HG03064 (cell line): Measurements from ENCODE around the gene FAM184A.
A peak's percentile ranks its signal among the peaks of the same experiment; 100 is the strongest.
"Not testable (repeated sequence)": the region's sequence is repeated elsewhere in the genome, so short reads cannot be mapped to it uniquely, and the experiment has no call there.

Source experiments
- ATAC-seq: cut with Tn5 transposase; IDR thresholded peaks from one replicate; pipeline ENCODE4 v1.9.1; 2021; ENCODE audit warnings: low read depth; ENCODE audit not compliant: unreplicated experiment

The FAM184A gene

GRCh38 chr6:119078376-119079282, at the start of gene FAM184A:
TSS of gene FAM184A (minus strand) at chr6:119078664. CDS start at chr6:119078299, 365 bp downstream.
- ATAC-seq: peak; percentile 59

- no peak for ATAC-seq
These were observed 49.2 kb upstream of the FAM184A start for GRCh38 chr6:119127627-119128026.

GRCh38 chr6:119126826-119127225, 48.4 kb upstream of the FAM184A start:
- no peak for ATAC-seq

GRCh38 chr6:119126140-119126539, 47.7 kb upstream of the FAM184A start:
- ATAC-seq: no peak

- ATAC-seq: no peak
These were observed 47.1 kb upstream of the FAM184A start for GRCh38 chr6:119125576-119125975.

GRCh38 chr6:119124079-119124824, 45.8 kb upstream of the FAM184A start:
- ATAC-seq: no peak

GRCh38 chr6:119122336-119122735, 43.9 kb upstream of the FAM184A start:
- no peak for ATAC-seq

GRCh38 chr6:119121367-119121766, 42.9 kb upstream of the FAM184A start:
- no peak for ATAC-seq

- ATAC-seq: no peak
These were observed 41.5 kb upstream of the FAM184A start for GRCh38 chr6:119119989-119120388.

GRCh38 chr6:119119062-119119461, 40.6 kb upstream of the FAM184A start:
- not testable (repeated sequence) for ATAC-seq

- no peak for ATAC-seq
These were observed 38.3 kb upstream of the FAM184A start for GRCh38 chr6:119116712-119117281.

GRCh38 chr6:119113961-119114360, 35.5 kb upstream of the FAM184A start:
- ATAC-seq: no peak

- no peak for ATAC-seq
These were observed 34.5 kb upstream of the FAM184A start for GRCh38 chr6:119112812-119113530.

- no peak for ATAC-seq
These were observed 32.4 kb upstream of the FAM184A start for GRCh38 chr6:119110601-119111548.

- ATAC-seq: no peak
These were observed 31.3 kb upstream of the FAM184A start for GRCh38 chr6:119109654-119110325.

- ATAC-seq: no peak
These were observed 29.6 kb upstream of the FAM184A start for GRCh38 chr6:119108076-119108475.

GRCh38 chr6:119105282-119105681, 26.8 kb upstream of the FAM184A start:
- no peak for ATAC-seq

GRCh38 chr6:119102901-119103300, 24.4 kb upstream of the FAM184A start:
- ATAC-seq: no peak

GRCh38 chr6:119100115-119100514, 21.7 kb upstream of the FAM184A start:
- ATAC-seq: no peak
